Dendritic cell treated with granulocyte-macrophage colony-stimulating factor and Interleukin-4, amounts not matched to agents 40 ng/mL and 50 ng/mL, for 4 days (primary cell): ENCODE results near the gene CTXN2.

Experiments
- H3K27ac Mint-ChIP-seq: one replicate; pipeline ENCODE4 v1.8.0; 2022; ENCODE audit warnings: mild to moderate bottlenecking, mixed read lengths
- H3K27me3 Mint-ChIP-seq: one replicate; pipeline ENCODE4 v1.8.0; 2022; ENCODE audit warnings: mild to moderate bottlenecking, mixed read lengths
- H3K36me3 Mint-ChIP-seq: one replicate; pipeline ENCODE4 v1.8.0; 2022; ENCODE audit warnings: low read depth, mixed read lengths
- H3K4me1 Mint-ChIP-seq: one replicate; pipeline ENCODE4 v1.8.0; 2022; ENCODE audit warnings: low read depth, mixed read lengths
- H3K4me3 Mint-ChIP-seq: one replicate; pipeline ENCODE4 v1.8.0; 2022; ENCODE audit warnings: mild to moderate bottlenecking, moderate library complexity, mixed read lengths
- H3K9me3 Mint-ChIP-seq: one replicate; pipeline ENCODE4 v1.8.0; 2022; ENCODE audit warnings: mixed read lengths
- intact Hi-C: fragments of 100-400 bp; cut with micrococcal nuclease; formaldehyde crosslinking; loops from one replicate; pipeline ENCODE4 v1.15.0; 2022

CTXN2 gene

DNA sequence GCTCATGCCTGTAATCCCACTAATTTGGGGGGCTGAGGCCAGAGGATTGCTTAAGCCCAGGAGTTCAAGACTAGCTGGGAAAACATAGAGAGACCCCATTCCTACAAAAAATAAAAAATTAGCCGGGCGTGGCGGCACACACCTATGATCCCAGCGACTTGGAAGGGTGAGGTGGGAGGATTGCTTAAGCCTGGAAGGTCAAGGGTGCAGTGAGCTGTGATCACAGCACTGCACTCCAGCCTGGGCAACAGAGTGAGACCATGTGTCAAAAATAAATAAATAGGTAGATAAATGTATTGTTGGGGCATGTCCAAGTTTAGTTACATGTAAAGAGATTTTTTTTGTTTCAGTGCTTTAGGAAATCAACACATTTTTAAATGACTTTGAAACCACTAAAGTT is 51.1 kb downstream of the CTXN2 start:
- peaks cover 2% of the 10 kb centered on the region for H3K27me3 Mint-ChIP-seq
- no peak overlapping the region for H3K27ac Mint-ChIP-seq
- no peaks in the 10 kb centered on the region for H3K36me3 Mint-ChIP-seq
- H3K4me1 Mint-ChIP-seq, result no peaks in the 10 kb centered on the region
- H3K4me3 Mint-ChIP-seq, result no peak overlapping the region
- intact Hi-C loops, result no loop called here
- H3K9me3 Mint-ChIP-seq, result no peaks in the 10 kb centered on the region

DNA sequence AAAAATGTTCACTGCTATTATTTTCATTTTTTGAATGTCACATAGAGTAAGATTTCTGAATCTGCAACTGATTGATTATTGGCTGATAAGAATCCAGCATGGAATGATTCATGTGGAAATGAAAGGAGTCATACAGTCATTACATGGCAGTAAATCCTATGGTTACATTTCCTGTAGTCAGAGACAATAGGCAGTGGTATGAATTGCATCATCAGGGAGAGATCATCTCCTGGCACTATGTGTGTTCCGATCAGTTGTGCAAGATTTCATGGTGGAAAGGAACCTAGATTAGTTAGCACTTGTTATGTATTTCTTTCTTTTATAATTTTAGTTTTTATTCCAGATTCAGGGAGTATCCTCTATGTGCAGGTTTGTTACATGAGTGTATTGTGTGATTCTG is 53.5 kb downstream of the CTXN2 start:
- Mint-ChIP-seq H3K9me3 (no peaks in the 10 kb centered on the region), H3K36me3 (no peaks in the 10 kb centered on the region), H3K27ac (no peak overlapping the region), H3K4me1 (no peaks in the 10 kb centered on the region), H3K27me3 (no peaks in the 10 kb centered on the region), H3K4me3 (no peak overlapping the region)
- intact Hi-C loops, result no loop called here

DNA sequence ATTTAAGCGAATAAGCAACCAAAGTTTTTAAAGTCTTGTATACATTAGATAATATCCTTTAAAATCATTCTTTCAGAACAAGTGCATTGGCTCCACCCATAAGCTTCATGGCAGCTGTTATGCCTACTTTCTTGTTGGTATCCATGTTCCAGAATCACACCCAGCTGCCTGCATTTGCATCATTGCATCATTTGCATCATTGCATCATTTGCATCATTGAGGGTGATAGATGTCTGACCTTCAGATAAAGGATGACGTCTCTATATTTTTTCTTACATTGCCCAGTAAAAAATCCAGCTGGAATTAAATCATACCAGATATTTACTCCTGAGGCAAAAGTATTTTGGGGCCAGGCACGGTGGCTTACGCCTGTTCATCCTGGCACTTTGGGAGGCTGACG is 56.9 kb downstream of the CTXN2 start:
- H3K27ac Mint-ChIP-seq, result no peak overlapping the region
- no peak overlapping the region for H3K4me3 Mint-ChIP-seq
- H3K27me3 Mint-ChIP-seq, result peaks cover 3% of the 10 kb centered on the region
- H3K9me3 Mint-ChIP-seq, result no peaks in the 10 kb centered on the region
- no peaks in the 10 kb centered on the region for H3K36me3 Mint-ChIP-seq
- intact Hi-C loops, result no loop called here
- peaks cover 5% of the 10 kb centered on the region for H3K4me1 Mint-ChIP-seq

DNA sequence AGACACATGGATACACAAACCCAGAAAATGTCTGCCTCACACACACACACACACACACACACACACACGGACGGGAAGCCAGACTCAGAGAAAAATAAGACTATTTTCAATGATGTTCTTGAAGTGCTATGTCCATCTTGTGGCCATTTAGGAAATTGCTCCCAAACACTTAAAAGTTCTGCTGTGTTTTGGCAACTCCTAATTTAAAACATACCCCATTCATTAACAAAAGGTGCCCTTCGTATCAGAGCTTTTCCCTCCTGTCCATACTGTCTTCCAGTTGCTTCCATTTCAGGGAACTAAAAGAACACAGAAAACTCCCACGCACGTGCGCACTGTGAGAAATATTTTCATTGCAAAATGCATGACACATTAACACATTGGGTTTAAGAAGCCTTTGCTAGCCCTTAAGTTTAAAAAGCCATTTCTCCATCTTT is 59.2 kb downstream of the CTXN2 start:
- no peak overlapping the region for H3K27ac Mint-ChIP-seq
- intact Hi-C loops, result no loop called here
- peaks cover 5% of the 10 kb centered on the region for H3K4me1 Mint-ChIP-seq
- H3K9me3 Mint-ChIP-seq, result no peaks in the 10 kb centered on the region
- H3K4me3 Mint-ChIP-seq, result no peak overlapping the region
- no peaks in the 10 kb centered on the region for H3K36me3 Mint-ChIP-seq
- peaks cover 7% of the 10 kb centered on the region for H3K27me3 Mint-ChIP-seq

DNA sequence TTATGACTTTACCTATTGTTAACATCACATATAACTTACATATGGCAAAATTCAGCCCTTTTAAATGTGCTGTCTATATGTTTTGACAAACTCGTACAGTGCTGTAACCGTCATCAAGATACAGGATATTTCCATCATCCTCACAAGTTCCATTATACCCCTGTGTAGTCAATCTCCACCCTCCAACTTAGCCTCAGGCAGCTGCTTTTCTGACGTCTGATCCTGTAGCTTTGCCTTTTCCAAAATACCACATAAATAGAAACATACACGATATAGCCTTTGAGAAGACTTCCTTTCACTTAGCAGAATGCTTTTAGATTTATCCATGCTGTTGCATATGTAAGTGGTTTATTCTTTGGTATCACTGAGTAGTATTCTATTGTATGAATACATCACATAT is 61.7 kb downstream of the CTXN2 start:
- no peaks in the 10 kb centered on the region for H3K9me3 Mint-ChIP-seq
- no peak overlapping the region for H3K4me3 Mint-ChIP-seq
- no peaks in the 10 kb centered on the region for H3K36me3 Mint-ChIP-seq
- intact Hi-C loops, result no loop called here
- no peak overlapping the region for H3K27ac Mint-ChIP-seq
- H3K4me1 Mint-ChIP-seq, result peaks cover 5% of the 10 kb centered on the region
- peaks cover 7% of the 10 kb centered on the region for H3K27me3 Mint-ChIP-seq
